H1 (cell line): ENCODE data around the gene FOXN3.

Experiments used
- CEBPB ChIP-seq: IDR thresholded peaks from 2 replicates; pipeline ENCODE4 v1.6.1; 2012; ENCODE audit warnings: low read depth, low read length
- EZH2 ChIP-seq: fragments of 200-600 bp; sonication (generic); IDR thresholded peaks from 2 replicates; pipeline ENCODE4 v1.7.1; 2012; ENCODE audit warnings: low read depth, mild to moderate bottlenecking, moderate library complexity, low read length, inconsistent platforms; ENCODE audit not compliant: severe bottlenecking
- NANOG ChIP-seq: IDR thresholded peaks from 2 replicates; pipeline ENCODE4 v1.6.1; 2011; ENCODE audit warnings: low read length, low read depth, mild to moderate bottlenecking, inconsistent platforms; ENCODE audit not compliant: insufficient read depth, poor library complexity, severe bottlenecking
- POLR2AphosphoS5 ChIP-seq: IDR thresholded peaks from 2 replicates; pipeline ENCODE4 v1.6.1; 2011; ENCODE audit warnings: low read depth, low read length
- SIN3A ChIP-seq, 2 experiments: IDR thresholded peaks in 1 of 2; conservative IDR thresholded peaks in 1 of 2; 2 replicates each; pipeline ENCODE4 v1.6.1; 2011 to 2012; ENCODE audit warnings: low read length in 2 of 2, improper control_type of control experiment in 1 of 2, low read depth in 1 of 2, mild to moderate bottlenecking in 1 of 2
- TF ChIP-seq, protein P1 (sequence below), 3 experiments: IDR thresholded peaks; 1 replicate in 2 of 3; 2 replicates in 1 of 3; pipeline versions ENCODE4 v1.5.1 to v1.6.1; 2011; ENCODE audit warnings: low read length in 3 of 3, mild to moderate bottlenecking in 3 of 3, inconsistent platforms in 2 of 3, low read depth in 1 of 3, moderate library complexity in 1 of 3; ENCODE audit not compliant: insufficient read depth in 1 of 3; ENCODE audit errors: control extremely low read depth in 1 of 3

- TF ChIP-seq, protein P1, sequence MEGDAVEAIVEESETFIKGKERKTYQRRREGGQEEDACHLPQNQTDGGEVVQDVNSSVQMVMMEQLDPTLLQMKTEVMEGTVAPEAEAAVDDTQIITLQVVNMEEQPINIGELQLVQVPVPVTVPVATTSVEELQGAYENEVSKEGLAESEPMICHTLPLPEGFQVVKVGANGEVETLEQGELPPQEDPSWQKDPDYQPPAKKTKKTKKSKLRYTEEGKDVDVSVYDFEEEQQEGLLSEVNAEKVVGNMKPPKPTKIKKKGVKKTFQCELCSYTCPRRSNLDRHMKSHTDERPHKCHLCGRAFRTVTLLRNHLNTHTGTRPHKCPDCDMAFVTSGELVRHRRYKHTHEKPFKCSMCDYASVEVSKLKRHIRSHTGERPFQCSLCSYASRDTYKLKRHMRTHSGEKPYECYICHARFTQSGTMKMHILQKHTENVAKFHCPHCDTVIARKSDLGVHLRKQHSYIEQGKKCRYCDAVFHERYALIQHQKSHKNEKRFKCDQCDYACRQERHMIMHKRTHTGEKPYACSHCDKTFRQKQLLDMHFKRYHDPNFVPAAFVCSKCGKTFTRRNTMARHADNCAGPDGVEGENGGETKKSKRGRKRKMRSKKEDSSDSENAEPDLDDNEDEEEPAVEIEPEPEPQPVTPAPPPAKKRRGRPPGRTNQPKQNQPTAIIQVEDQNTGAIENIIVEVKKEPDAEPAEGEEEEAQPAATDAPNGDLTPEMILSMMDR (IDR thresholded peaks at IDR 0.05; ENCODE audit: control extremely low read depth in 1 of 3, insufficient read depth in 1 of 3, low read depth in 1 of 3, low read length in 3 of 3): no peak
- TF ChIP-seq NANOG (no peak), EZH2 (no peak), POLR2AphosphoS5 (no peak), SIN3A (conservative IDR thresholded peaks at IDR 0.05 in 1 of 2, IDR thresholded peaks at IDR 0.05 in 1 of 2; ENCODE audit: low read depth in 1 of 2, low read length in 2 of 2) (0 out of 4 replicates have a peak, but pooled peaks of 1 of the 2 experiments have one; percentile 37), CEBPB (no peak)
These were observed 277.4 kb downstream of the FOXN3 start for GRCh38 chr14:89139404-89140247.
